Esophagus (tissue), 2 donors: ENCODE measurements around the gene ADAMTS3. TPM values are rescaled to one million over a fixed set of nuclear protein-coding genes. Genes with fewer than 3 reads are reported as not detected.

Experiments used
- H3K27ac ChIP-seq, 2 donors: one replicate each; pipeline ENCODE4 v1.5.1; 2013; ENCODE audit warnings: low read depth in 2 of 2, mild to moderate bottlenecking in 2 of 2, inconsistent platforms in 1 of 2, low read length in 1 of 2, moderate library complexity in 1 of 2
- H3K27me3 ChIP-seq, 2 donors: one replicate each; pipeline ENCODE4 v1.6.1; 2013; ENCODE audit warnings: low read length in 2 of 2, control low read depth in 1 of 2, mild to moderate bottlenecking in 1 of 2; ENCODE audit not compliant: insufficient read depth in 2 of 2, control insufficient read depth in 1 of 2
- H3K36me3 ChIP-seq, 2 donors: one replicate each; pipeline ENCODE4 v1.6.1; 2013; ENCODE audit warnings: low read length in 1 of 2; ENCODE audit not compliant: control insufficient read depth in 2 of 2, insufficient read depth in 2 of 2
- H3K4me1 ChIP-seq, 2 donors: one replicate each; pipeline ENCODE4 v1.6.1; 2013; ENCODE audit warnings: low read length in 1 of 2; ENCODE audit not compliant: control insufficient read depth in 2 of 2, insufficient read depth in 2 of 2
- H3K4me3 ChIP-seq, 2 donors: one replicate each; pipeline ENCODE4 v1.5.1; 2013; ENCODE audit warnings: low read length in 2 of 2, mild to moderate bottlenecking in 2 of 2, low read depth in 1 of 2, moderate library complexity in 1 of 2
- H3K9me3 ChIP-seq, 2 donors: one replicate each; pipeline ENCODE4 v1.6.1; 2013; ENCODE audit warnings: mild to moderate bottlenecking in 2 of 2, low read depth in 1 of 2, low read length in 1 of 2, moderate library complexity in 1 of 2; ENCODE audit not compliant: control insufficient read depth in 2 of 2, insufficient read depth in 1 of 2
- WGBS, 2 donors: extraction: QIAGEN DNeasy Blood & Tissue Kit; methylation state at CpG; one replicate each; pipeline ENCODE4 v1.1.7; 2013; 5-methylcytosine and 5-hydroxymethylcytosine counted together
- polyA plus RNA-seq, 2 donors: library from polyadenylated mRNA; stranded (reverse); fragments of 200-250 nt; gene quantifications; one replicate each; pipeline ENCODE4 v1.2.3, GENCODE V29; 2013
- donor health status: healthy with polysubstance abuse.
- donor health status: Bipolar disorder and iron deficiency.

ADAMTS3 gene
- polyA plus RNA-seq = under 1 TPM; 0.04 to 0.14 TPM

DNA sequence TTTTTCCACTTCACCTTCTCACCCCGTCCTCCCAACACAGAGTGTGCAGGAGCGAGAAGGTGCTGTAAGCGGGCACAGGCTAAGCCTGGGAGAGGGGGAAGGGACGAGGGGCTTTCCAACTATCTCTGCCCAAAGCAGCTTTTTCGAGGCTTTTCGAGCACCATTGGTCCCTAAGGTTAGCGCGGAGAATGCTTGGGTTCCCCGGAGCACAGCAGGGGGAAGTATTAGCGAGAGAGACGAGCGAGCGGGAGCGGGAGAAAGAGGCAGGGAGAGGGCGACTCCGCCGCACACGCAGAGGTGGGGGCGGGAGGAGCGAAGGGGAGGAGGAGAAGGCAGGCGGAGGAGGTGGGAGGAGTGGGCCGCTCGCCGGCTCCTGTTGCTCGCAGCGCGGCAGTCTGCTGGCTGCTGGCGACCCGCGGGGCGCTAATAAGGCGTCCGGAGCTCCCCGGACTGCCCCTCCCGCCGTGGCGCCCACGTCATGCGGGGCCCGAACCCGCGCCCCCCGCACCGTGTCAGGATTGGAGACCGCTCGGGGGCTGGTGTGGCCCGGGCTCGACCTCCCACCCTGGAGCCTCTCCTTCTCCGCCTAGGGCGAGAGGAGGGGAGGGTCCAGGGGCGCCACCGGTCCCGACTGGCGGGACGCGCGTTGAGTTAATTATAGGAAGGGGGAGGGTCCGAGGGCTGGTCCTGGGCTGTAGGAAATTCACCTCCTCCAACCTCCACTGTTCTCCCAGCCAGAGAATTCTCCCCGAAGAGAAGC is at the start of gene ADAMTS3:
TSS of gene ADAMTS3 (minus strand) at position 263 of the 760 bp plus-strand sequence. CDS start 459 bp downstream, outside the sequence.
- WGBS, 2 donors = 1 to 2% methylated on average over 51 to 59 of the region's 59 CpGs
- Histone ChIP-seq H3K27me3 (no peaks in the 10 kb centered on the region), H3K4me1 (peaks cover 3 to 4% of the 10 kb centered on the region in 2 donors), H3K27ac (peak within 1 kb of the TSS in 1 of 2 donors; percentile 42), H3K9me3 (no peaks in the 10 kb centered on the region), H3K36me3 (no peaks in the 10 kb centered on the region), H3K4me3 (peak within 1 kb of the TSS; percentile 54 to 58)

DNA sequence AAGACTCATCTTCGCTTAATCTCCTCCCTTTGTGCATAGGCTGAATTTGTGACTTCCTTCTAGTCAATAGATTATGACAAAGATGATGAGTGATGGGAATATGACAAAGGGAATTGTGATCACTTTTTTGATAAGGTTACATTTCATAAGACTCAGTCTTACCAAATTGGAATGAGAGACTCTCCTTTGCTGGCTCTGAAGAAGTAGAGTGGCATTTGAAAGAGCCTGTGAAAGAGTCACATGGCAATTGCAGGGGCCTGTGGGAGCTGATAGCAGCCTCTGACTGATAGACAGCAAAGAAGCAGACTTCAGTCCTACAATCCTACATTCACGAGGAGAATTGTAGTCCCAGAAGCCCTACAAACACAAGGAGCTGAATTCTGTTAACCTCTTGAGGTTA is 44.9 kb upstream of the ADAMTS3 start:
- WGBS, 2 donors = 65 to 67% methylated on average over 2 of the region's 2 CpGs
- H3K27ac ChIP-seq = no peak overlapping the region
- no peaks in the 10 kb centered on the region for H3K36me3 ChIP-seq
- no peak overlapping the region for H3K4me3 ChIP-seq
- H3K4me1 ChIP-seq = no peaks in the 10 kb centered on the region
- H3K9me3 ChIP-seq = no peaks in the 10 kb centered on the region
- H3K27me3 ChIP-seq = no peaks in the 10 kb centered on the region

DNA sequence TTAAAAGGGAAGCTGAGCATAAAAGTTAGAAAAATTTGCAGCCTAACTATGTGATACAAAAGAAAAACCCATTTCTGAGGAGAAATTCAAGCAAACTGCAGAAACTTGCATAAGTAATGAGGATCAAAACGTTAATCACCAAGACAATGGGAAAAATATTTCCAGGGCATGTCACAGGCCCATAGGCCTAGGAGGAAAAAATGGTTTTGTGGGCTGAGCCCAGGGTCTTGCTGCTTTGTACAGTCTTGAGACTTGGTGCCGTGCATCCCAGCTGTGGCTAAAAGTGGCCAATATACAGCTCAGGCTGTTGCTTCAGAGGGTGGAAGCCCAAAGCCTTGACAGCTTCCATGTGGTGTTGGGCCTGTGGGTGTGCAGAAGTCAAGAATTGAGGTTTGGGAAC is 37.7 kb upstream of the ADAMTS3 start:
- 59 to 72% methylated on average over 2 of the region's 2 CpGs for WGBS, 2 donors
- Histone ChIP-seq H3K9me3 (peaks cover 0 to 4% of the 10 kb centered on the region in 2 donors), H3K27ac (no peak overlapping the region), H3K27me3 (no peaks in the 10 kb centered on the region), H3K4me3 (no peak overlapping the region), H3K4me1 (no peaks in the 10 kb centered on the region), H3K36me3 (no peaks in the 10 kb centered on the region)

DNA sequence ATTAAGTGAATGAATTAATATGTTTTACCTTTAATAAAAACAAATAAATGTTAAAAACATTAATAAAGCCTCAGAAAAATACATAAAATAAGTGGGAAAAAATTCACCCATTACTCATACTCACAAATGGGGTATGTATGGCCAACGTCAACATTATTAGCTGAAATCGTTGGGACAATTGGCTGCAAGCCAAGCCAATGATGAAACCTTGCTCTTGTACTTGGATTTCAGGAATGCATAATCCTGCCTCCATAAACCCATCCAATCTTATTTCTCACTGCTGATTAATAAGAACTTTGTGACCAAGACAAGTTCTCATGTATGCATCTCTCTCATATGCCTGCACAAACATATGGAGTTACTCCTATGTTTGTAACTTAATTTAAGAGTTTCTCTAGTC is 35.3 kb upstream of the ADAMTS3 start:
- peaks cover 0 to 4% of the 10 kb centered on the region in 2 donors for H3K9me3 ChIP-seq
- H3K27ac ChIP-seq = no peak overlapping the region
- H3K36me3 ChIP-seq = no peaks in the 10 kb centered on the region
- H3K4me3 ChIP-seq = no peak overlapping the region
- no peaks in the 10 kb centered on the region for H3K4me1 ChIP-seq
- 51 to 53% methylated on average over 2 of the region's 2 CpGs for WGBS, 2 donors
- H3K27me3 ChIP-seq = no peaks in the 10 kb centered on the region

DNA sequence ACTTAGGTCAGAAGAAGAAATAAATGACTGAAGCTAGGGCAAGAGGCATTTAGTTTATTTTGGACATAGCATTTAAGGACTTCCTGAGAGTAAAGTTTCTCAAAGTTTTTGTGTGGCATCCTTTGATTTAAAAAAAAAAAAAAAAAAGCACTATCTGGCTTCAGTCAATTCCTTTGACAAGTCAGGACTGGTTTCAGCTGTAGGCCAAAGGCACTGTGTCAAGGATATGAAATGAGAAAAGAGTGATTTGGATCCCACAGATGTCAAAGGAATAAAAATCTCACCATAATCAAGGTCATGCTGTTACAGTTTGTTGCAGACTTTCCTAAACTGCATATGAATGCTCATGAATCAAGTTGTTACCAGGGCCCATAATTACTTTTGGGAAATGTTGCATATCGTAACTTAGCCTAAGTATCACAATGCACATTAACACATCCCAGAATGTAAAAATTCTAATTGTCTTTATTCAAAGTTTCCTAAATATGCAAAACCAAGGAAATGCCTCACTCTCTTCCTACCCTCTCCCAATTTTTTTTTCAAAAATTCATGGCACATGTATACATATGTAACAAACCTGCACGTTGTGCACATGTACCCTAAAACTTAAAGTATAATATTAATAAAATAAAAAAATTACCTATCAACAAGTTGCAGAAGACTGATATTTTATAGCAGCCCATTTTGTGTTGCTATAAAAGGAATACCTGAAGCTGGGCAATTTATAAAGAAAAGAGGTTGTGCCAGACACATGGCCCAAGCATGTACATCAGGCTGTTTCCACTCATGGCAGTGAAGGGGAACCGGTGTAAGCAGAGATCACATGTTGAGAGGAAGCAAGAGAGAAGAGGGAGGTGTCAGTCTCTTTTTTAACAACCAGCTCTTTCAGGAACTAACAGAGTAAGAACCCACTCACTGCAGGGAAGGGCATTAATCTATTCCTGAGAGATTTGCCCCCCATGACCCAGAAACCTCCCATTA is 33.7 kb upstream of the ADAMTS3 start:
- WGBS, 2 donors = 58 to 74% methylated on average over 3 of the region's 3 CpGs
- no peaks in the 10 kb centered on the region for H3K27me3 ChIP-seq

DNA sequence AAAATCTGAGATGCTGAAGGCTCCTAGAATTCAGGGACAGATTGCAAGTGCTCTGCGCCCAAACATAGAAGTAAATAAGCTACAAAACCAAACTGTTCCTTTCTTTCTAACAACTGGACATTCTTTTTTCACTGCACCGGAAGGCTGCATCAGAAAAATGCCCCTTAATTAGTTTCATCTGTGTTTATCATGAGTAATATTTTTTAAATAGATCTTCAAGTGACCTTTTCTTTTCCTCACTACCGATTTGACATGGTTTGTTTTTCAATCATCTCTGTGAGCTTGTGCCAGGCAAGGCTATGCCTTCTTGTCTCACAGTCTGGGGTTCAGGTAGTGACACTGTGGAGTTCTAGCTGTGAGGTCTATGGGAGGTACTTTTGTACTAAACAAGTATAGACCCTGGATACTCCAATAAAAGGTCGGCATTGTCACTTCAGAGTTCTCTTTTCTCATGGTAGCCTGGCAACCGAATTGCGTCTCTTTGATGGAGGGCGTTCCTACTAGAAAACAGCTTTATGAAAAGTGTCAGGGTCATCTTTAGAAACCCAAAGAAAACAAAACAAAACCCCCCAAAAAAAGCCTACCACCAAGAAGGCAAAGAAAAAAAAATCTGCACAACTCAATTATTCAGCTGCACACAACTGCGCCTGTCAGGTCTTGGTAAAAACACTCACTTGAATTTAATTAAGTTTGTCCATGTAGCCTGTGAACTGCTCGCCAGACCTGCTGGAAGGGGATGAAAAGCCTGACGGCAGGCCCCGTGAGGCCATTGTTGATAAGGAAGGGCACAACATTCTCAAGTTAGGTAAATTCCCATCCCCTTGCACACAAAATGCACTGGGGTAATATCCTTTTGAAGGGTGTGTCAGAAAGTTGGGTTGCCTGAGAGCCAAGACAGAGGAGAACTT is 22.8 kb upstream of the ADAMTS3 start:
- WGBS, 2 donors = 68 to 70% methylated on average over 11 of the region's 11 CpGs
- Histone ChIP-seq H3K9me3 (no peaks in the 10 kb centered on the region), H3K4me1 (no peaks in the 10 kb centered on the region), H3K27me3 (no peaks in the 10 kb centered on the region), H3K4me3 (no peak overlapping the region), H3K36me3 (no peaks in the 10 kb centered on the region), H3K27ac (no peak overlapping the region)

More for the DNA sequence above, 33.7 kb upstream of the ADAMTS3 start:
- no peak overlapping the region for H3K27ac ChIP-seq
- H3K9me3 ChIP-seq = peaks cover 0 to 4% of the 10 kb centered on the region in 2 donors
- H3K4me3 ChIP-seq = no peak overlapping the region
- no peaks in the 10 kb centered on the region for H3K36me3 ChIP-seq
- H3K4me1 ChIP-seq = no peaks in the 10 kb centered on the region

DNA sequence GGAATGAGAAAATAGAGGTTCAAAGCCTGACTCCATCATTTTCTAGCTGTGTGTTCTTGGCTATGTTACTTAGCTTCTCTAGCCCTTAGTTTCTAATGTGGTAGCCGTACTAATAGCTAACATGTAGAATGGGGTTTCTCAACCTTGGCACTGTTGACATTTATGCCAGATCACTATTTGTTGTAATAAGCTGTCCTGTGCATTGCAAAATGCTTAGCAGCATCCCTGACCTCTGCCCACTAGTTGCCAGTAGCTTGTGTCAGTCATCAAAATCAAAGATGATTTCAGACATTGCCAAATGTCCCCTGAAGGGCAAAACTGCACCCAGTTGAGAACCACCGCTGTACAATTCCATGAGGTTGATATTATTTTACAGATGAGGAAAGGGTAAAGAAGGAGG is 18.3 kb upstream of the ADAMTS3 start:
- WGBS, 2 donors = 86 to 91% methylated on average over 2 of the region's 2 CpGs
- Histone ChIP-seq H3K36me3 (no peaks in the 10 kb centered on the region), H3K4me3 (no peak overlapping the region), H3K27ac (no peak overlapping the region), H3K9me3 (no peaks in the 10 kb centered on the region), H3K27me3 (no peaks in the 10 kb centered on the region), H3K4me1 (no peaks in the 10 kb centered on the region)

DNA sequence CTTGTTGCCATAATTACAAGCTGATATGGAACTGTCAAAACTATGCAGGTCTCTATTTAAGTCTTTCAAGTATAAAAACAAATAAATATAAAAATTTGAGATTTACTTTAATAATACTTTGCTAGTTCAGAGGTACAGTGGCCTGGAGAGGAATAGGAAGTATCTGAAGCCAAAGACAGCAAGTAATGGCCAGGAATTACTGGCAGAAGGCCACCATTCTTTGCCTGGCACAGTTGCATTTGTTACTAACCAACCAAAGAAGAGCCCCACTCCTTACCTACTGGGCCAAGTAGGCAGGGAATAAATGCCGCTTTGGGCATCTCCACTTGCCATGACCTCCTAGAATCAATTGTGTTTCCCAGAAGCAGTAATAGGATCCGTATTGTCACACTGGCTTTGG is 13.8 kb upstream of the ADAMTS3 start:
- no peak overlapping the region for H3K27ac ChIP-seq
- no peaks in the 10 kb centered on the region for H3K4me1 ChIP-seq
- no peaks in the 10 kb centered on the region for H3K36me3 ChIP-seq
- no peaks in the 10 kb centered on the region for H3K27me3 ChIP-seq
- WGBS, 2 donors = 2 to 20% methylated on average over 2 of the region's 2 CpGs
- no peaks in the 10 kb centered on the region for H3K9me3 ChIP-seq
- H3K4me3 ChIP-seq = no peak overlapping the region

DNA sequence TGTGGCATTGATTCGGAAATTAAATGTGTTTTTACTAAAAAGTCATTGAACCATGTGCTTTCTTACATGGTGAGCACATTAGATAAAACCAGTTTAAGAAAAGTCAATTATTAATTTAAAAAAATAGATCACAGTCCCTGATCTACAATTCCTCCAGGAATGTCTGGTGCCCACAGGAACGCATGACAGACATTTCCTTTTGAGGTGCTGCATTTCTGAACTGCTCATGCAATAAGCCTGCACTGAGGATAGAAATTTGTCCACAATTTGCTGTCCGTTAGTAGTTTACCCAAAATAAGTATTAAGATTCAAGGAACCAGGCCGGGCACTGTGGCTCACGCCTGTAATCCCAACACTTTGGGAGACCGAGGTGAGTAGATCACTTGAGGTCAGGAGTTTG is 8.2 kb upstream of the ADAMTS3 start:
- H3K9me3 ChIP-seq = no peaks in the 10 kb centered on the region
- no peak overlapping the region for H3K27ac ChIP-seq
- no peaks in the 10 kb centered on the region for H3K4me1 ChIP-seq
- H3K36me3 ChIP-seq = no peaks in the 10 kb centered on the region
- WGBS, 2 donors = 90 to 94% methylated on average over 6 of the region's 6 CpGs
- no peak overlapping the region for H3K4me3 ChIP-seq
- H3K27me3 ChIP-seq = no peaks in the 10 kb centered on the region
